ENCODE measurements around the gene ZGRF1.
"Not testable (repeated sequence)": the region's sequence is repeated elsewhere in the genome, so short reads cannot be mapped to it uniquely, and the experiment has no call there.

The ZGRF1 gene

DNA sequence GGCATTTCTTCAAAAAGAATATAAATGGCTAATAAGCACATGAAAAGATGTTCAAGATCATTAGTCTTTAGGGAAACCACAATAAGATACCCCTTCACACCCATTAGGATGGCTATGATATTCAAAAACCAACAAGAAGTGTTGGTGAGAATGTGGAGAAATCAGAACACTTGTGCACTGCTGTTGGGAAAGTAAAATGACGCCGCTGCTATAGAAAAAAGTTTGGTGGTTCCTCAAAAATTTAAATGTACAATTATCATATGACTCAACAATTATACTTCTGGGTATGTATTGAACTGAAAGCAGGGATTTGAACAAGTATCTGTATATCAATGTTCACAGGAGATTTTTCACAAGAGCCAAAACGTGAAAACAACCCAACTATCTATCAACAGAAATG is 91.4 kb downstream of the ZGRF1 start:
- no peak for DNase-seq

DNA sequence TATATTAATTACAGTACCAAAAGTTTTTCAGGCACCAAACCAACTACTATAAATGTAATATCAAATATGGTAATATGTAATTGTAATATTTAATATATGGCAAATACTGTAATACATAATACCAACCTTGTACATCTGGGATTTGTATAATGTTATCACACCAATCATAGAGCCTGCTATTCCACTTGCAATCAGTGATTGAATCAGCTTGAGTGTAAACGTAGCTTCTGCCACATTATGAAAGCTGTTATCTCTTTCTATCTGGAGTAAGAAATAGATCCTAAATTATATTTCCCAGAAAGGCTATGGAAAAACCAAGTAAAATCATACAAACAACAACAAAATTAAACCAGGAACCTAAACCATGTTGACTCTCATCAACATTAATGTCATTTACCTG is 96.0 kb downstream of the ZGRF1 start:
- no peak for DNase-seq

DNA sequence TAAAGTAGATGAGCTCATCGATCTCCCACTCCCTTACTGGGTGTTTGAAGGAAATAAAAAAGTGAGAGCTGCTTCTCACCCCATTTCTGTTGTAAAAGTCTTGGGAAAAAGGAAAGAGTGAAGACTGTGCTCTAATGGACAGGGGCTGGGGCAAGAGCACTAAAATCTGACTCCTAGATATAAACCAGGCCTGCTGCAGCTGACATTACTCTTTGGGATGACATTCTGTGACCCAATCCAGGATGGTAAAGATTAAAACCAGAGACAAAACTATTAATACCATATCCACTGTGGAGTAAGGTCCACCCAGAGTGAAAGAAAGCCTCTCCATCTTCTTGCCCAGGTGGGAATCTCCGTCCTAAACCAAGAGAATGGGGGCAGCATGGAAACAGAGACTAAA is 100.6 kb downstream of the ZGRF1 start:
- no peak for DNase-seq

DNA sequence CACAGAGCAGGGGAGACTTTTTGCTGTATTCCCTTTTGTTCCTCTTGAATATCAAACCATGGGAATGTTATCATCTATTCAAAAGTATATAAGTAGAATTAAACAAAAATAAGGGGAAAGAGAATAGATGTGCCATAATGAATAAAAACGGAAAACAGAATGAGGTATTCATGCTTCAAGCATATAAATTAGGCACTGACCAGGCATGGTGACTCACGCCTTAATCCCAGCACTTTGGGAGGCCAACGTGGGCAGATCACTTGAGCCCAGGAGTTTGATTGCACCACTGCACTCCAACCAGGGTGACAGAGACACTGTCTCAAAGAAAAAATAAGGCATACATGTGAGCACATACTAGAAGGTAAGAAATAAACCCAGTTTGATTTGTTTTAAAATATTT is 104.4 kb downstream of the ZGRF1 start:
- no peak for DNase-seq

DNA sequence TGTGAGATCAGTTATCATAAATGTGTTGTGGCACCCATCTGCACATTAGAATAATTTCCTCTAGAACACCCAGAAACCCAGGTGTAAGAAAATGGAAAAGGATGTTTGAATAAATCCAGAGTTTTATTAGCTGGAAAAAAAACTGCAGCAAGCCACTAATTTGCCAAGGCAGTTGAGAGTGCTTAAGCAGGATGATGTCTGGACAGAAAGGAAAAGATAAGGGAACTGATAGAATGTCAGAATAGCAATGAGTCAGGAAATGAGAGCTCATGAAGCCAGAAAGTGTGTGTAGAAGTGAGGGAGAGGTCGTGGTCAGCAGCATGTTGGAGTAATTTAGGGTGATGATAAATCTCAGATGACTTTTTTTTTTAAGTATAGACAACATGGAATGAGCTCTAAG is 105.6 kb downstream of the ZGRF1 start:
- DNase-seq: no peak

DNA sequence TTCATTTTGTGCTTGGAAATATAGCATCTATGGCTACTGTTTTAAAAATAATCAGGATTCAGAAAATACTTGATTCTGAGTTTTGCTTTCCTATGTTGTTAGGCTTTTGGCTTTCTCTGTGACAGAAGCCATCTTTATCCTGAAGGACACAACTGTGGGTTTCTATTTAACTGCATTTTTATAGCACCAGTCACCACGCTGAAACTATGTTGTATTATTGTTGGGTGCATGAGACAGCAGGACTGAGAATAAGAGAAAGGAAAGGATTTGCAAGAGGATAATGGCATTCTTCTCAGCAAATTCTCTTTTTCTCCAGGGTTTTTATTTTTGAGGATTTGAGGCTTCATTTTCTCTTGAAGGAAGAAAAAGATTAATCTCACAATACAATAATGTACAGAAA is 110.6 kb downstream of the ZGRF1 start:
- no peak for DNase-seq

DNA sequence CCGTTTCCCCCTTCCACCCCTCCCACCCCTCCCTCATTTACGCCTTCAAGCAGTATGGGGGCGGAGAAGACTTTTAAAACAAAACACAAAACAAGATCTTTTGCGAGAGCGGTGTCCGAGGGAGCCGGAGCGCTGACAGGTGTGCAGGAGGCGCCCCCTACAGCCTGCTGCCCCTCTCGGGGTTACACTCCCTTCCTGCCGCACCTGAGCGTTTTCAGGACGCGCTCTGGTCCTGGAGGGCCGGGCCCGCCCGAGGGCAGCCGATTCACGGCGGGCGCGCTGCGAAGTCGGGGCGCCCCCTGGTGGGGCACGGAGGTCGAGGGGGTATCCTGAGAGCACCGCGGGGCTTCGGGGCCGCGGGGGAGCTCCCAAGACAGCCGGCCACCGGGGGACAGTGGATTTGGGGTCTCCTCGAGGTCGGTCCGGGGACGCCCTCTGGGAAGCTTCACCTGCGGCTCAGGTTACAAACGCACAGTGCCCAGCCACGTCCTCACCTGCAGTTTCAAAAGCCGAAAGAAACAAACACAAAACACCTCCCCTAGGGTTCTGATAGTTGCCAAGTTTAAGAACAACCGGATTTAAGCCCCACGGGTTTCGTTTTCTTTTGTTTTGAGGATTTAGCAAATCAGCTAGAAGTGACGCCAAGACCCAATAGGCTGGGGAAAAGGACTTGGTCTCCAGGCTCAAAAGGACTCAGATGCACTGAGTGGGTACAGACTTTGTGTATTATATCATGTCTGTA is 112.8 kb downstream of the ZGRF1 start:
- DNase-seq: no peak

DNA sequence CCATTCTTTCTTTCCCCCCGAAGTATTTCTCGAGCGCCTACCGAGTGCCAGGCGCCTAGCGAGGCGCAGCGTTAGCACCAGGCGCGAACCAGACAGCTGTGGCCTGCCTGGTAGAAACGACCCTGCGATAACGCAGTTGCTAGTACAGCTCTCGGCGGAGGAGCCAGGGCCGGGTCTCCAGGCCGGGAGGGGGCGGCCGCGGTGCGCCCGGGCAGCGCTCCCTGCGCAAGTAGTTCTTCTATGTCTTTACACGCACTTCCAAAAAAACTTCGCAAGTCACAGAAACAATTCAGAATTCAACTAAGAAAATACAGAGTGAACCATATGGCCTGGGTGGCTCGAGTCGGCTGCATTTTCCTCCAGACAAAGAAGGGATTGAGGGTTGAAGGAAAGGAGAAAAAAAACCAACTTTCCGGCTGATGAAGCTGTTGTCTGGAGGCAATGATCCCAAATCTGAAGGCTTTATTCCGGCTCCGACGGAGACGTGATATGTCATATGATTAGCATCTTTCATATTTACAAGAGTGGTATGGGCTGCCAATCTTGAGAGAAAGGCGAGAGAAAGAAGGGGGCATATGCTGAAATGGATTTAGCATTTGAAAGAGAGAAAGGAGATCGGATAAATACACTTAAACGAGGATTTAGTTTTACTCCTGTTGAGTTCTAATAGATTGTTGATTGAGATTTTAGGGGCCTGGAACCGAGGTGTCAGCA is 113.5 kb downstream of the ZGRF1 start:
- no peak for DNase-seq

DNA sequence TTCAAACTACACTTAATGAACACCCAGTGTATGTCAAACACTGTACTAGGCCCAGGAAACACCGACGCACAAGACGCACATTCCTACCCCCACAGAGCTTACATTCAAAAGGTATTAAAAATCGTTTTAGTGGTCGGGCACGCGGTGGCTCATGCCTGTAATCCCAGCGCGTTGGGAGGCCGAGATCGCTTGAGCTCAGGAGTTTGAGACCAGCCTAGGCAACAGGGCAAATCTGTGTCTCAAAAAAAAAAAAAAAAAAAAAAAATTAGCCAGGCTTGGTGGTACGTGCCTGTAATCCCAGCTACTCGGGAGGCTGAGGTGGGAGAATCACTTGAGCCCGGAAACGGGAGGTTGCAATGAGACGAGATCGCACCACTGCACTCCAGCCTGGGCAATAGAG is 114.3 kb downstream of the ZGRF1 start:
- DNase-seq: not testable (repeated sequence)

DNA sequence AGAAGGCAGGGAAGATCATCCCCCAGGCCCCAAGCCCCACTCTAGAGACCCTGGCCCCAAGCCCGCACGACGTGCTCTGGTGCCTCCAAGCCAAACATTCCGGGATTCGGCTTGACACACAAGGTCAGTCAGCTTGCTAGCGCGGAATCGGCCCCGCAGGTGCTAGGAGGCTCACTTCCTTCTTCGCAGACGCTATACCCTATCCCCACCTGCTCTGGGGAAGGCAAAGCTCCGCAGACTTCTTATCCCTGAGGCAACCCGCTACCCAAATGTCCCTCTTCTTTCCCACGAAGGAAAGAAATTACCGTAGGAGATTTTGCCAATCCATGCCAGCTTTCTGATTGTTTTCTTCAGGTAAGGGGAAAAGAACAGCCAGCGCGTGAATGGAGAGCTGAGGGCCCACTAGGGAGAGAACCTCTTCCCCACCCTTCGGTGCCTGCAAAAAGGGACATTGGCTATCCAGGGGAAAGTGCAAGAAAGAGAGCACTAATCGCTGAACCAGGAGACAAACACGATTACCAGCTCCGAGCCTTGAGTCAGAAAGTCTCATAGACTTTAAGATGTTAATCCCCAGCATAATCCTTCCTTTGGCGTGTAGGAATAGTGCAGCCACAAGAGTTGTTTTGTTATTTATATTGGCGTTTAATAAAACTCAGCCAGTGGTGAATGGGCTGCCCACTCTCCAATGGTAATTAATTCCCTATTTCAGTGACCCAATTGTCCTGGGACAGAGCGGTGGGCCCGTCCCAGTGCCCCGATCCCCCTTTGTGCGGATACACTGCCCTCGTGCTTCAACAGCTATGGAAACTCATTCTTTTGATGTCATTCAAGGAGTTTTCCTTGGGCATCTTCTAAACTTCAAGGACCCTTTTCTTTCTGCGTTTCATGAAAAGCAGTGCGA is 115.3 kb downstream of the ZGRF1 start:
- no peak for DNase-seq

DNA sequence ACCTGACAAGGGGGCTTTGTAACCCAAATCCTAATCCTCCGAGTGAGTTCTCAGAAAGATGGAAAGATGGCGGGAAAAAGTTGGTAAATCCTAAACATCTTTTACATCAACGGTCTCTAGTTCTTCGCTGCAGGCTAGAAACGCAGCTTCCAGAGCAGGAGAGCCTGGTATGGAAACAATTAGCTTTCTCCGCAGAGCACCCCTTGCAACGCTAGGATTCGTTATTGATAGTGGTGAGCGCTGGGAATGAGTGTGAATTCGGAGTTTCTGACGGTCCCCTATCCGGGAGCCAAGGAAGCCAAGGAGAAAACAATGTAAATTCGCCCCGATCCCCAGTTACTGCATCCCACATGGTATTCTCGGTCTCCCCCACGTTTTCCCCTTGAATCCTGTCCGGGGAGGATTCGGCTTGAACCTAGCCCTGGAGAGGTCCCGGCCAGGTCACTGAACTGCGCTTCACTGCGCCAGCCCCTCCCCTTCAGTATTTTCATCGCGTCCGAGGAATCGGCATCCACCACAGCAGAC is 116.0 kb downstream of the ZGRF1 start:
- DNase-seq: no peak

DNA sequence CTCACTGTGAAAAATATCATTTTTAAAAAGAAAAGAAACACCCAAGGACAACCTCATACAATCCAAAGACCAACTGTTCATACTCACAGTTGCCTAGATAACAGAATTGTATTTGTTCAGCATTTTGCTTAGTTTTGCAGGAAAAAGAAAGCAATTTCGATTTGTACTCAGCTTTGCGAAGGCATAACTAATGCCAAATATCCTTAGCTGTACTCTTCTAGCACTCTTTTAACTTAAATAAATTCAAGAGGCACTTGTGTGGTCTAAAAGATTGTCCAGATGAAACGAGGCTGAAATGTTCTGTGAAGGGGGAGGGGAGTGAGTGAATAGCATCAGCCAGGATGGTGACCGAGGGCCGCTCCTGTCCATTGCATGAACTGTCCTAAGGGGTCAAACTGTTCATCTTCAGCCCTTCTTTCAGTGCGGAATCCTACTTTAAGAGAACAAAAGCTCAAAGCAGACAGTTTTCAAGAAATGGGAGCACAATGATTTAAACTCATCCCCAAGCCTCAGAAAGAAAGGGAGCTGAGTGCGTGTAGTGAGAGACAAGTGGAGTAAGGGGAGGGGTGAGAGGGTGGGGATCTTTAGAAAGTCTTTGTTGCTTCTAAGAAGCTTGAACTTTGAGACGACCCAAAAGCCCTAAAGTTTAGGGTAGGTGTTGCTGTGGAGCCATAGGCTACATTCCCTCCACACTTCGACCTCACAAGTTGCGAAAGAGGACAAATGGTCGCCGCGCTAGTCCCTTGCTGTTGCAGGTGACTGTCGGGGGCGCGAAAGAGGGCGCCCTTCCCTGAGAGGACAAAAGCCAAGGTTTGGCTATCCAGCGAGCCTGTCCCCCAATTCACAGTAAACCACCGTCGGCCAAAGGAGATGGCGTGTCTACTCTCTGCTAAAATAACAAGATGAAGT is 116.8 kb downstream of the ZGRF1 start:
- no peak for DNase-seq

DNA sequence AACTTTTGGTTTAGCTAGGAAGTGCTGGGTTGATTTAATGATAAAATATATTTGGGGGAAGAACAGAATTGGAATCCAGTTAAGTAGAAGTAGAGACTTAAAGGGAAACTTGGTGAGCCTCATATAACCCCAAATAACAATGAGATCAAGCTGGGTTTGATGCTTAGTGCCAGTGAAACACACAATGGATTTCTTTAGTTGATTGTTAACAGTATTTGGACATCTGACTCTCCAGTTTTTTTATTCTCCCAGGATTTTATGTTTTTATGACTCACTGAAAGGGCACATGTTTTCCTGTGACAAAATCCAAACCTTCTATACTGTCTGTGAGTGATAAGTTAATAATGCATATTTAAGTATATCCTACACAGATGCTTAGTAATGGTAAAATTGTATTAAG is 118.0 kb downstream of the ZGRF1 start:
- DNase-seq: no peak

DNA sequence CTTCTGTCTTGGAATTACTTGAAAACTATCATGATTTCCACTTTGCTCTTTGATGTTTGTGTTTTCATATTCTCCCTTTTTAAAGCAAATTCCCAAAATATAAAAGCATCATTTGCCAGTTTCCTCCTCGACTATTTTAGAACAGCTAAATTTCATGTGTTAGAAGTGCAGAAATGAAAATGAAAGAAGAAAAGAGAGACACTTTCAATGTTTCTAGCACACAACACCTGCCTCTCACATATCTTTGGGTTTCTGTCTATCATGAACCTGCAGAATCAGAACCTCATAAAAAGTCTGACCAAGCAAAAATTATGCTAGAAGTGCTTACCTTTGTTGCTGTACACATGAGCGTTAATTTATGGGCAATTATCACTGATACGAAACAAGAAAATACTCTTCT is 118.8 kb downstream of the ZGRF1 start:
- no peak for DNase-seq

DNA sequence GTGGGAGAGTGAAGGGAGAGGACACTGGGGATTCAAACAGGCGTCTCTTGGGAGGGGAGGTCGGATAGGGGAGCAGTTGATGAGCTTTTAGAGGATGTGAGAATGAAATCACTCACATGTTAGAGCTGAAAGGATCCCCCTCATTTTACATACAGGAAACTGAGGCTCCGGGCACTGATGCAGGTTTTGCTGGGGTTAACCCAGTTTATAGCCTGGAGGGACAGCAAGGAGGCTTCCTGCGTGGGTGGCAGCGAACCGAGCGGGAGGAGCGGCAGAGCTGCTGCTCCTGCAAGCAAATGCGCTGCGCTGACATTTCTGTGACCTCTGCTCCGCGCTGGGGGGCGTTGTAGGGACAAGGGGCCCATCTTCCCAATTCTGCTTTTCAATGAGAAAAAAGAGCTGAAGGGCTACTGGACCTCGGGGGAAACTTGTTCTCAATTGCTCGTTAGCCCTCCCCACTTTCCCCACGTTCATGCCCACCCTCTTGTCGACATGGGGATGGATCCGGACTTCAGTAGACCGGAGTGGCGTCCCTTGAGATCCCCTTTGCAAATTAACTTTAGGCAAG is 119.6 kb downstream of the ZGRF1 start:
- no peak for DNase-seq

DNA sequence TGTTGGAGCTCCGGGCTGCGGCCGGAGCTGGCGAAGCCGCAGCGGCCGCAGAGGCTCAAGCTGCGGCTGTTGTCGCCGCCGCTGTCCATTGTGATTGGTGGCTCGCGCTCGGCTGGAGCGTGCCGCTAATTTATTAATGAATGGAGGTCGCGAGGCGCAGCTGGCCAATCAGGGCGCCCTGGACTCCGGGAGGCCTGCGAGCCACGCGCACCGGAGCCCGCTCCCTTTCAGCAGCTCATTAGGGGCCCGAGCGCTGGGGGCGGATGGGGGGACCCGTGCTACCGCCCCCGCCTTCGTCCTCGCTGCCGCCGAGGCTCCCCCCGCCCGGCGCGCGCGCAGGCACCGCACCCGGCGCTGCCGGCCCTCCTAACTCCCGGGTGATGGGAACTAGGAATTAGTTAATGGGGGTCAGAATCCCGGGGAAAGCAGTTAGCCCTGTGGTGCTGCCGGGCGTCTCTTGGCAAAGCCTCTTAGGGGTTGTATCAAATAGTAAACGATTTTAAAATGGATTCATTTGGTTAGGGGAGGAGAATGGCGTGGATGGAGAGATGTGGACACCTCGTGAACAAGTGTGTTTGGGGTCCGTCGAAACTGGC is 120.1 kb downstream of the ZGRF1 start:
- DNase-seq: no peak

DNA sequence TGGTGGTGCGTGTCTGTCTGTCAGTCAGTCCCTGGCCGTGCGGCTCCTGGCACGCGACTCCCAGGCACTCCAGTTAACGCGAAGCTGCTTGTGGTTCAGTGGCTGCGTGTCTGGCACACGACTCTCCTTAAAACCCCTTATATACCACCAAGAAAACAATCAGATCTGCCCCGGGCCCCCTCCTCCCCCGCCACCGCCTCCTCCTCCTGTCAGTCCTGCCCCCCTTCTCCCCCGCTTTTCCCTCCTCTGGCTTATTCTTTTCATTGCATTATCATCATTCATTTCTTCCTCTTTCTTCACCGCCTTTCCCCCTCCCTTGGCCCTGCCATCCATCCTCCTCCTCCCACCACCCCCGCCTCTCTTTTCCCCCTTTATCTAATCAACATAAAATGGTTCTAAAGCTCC is 120.6 kb downstream of the ZGRF1 start, which contains the start of gene NEUROG2:
Gene NEUROG2 (minus strand): TSS at position 115 of the 405 bp plus-strand sequence. CDS start 705 bp downstream, outside the sequence.
- DNase-seq: no peak

DNA sequence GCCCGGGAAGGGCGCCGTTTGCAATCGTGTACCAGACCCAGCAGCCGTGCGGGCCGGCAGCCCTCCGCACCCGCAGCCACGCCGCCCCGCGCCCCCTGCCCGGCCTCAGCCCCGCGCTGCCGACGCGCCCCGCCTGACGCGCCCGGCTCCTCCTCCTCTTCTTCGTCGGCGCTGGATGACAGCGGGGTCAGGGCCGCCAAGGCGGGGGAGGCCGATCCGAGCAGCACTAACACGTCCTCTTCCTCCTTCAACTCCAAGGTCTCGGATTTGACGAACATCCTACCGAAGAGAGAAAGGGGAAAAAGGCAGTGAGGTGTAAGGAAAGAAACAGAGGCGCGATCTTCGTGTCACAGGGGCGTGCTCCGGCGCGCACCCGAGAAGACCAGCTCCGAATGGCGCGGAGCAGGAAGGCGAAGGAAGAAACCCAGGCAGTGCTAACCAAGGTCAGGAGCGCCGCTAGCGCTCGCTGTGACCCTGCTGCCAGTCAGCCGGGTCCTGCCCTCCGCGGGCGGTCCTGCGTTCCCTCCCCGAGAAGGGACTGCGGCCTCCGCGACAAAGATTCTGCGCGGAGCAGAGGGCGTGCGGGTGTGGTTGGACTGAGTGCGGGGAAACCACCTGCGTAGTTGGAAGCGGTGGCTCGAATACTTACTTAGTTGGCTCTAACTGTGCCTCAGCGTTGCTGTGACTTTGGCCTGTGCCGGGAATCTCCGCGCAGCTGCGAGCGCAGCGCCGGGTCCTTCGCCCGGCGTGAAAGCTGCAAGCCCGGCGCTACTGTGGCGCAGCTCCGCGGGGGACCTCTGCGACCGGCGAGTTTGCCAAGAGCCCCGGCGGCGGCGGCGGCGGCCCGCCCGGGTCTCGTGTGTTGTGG is 121.3 kb downstream of the ZGRF1 start:
- no peak for DNase-seq

DNA sequence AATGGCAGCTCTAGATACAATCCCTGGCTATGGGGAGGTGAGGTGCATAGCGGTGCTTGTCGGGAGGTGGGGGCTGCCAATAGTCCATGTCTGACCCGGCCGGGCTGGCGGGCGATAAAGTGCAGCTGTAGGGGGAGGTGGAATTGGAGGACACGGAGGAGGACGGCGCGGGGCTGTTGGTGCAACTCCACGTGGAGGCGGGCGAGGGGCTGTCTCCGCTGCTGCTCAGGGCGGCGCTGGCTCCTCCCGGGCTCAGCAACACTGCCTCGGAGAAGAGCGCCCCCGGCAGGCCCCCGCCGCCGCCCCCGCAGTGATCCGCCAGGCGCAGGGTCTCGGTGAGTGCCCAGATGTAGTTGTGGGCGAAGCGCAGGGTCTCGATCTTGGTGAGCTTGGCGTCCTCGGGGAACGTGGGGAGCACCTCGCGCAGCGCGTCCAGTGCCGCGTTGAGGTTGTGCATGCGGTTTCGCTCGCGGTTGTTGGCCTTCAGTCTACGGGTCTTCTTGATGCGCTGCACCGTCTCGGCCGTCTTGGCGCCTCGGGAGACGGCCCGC is 122.0 kb downstream of the ZGRF1 start:
- DNase-seq: no peak
